ENCODE measurements around the gene CFAP119.

DNA sequence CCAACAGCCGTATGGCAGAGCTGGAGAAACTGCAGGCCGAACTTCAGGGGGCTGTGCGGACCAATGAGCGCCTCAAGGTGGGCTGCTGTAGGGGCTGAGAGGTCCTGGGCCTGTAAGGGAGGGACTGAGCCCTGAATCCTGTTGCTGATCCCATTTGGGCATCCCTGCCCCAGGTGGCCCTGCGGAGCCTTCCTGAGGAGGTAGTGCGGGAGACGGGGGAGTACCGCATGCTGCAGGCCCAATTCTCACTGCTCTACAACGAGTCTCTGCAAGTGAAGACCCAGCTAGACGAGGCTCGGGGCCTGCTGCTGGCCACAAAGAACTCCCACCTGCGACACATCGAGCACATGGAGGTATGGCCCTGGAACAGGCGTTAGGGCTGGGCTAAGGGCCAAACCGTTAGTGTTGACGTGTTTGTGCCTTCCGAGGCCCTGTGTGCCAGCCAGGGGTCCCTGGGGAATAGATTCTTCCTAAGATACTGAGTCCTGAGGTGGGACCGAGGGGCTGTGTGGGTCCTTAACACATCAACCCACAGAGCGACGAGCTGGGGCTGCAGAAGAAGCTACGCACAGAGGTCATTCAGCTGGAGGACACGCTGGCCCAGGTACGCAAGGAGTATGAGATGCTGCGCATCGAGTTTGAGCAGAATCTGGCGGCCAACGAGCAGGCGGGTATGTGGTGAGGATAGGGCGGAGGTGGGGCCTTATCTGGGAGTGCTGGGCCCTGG lies 4.5 kb upstream of the CFAP119 start:
- TF ChIP-seq, protein P1, sequence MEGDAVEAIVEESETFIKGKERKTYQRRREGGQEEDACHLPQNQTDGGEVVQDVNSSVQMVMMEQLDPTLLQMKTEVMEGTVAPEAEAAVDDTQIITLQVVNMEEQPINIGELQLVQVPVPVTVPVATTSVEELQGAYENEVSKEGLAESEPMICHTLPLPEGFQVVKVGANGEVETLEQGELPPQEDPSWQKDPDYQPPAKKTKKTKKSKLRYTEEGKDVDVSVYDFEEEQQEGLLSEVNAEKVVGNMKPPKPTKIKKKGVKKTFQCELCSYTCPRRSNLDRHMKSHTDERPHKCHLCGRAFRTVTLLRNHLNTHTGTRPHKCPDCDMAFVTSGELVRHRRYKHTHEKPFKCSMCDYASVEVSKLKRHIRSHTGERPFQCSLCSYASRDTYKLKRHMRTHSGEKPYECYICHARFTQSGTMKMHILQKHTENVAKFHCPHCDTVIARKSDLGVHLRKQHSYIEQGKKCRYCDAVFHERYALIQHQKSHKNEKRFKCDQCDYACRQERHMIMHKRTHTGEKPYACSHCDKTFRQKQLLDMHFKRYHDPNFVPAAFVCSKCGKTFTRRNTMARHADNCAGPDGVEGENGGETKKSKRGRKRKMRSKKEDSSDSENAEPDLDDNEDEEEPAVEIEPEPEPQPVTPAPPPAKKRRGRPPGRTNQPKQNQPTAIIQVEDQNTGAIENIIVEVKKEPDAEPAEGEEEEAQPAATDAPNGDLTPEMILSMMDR (IDR thresholded peaks at IDR 0.05): no peak
- no peak for TF ChIP-seq POLR2A (IDR thresholded peaks at IDR 0.05)

Measured in thyroid gland (tissue), 4 donors.